Fibroblast of lung (primary cell): Measurements from ENCODE around the gene GPC3. TPM values are rescaled to one million over a fixed set of nuclear protein-coding genes. Genes with fewer than 3 reads are reported as not detected.

Experiments
- DNase-seq, 2 donors: peaks; one replicate each; pipeline versions ENCODE4 v3.0.0 to v3.0.0-alpha.2; 2010; ENCODE audit warnings: low read depth in 2 of 2
- H2AFZ ChIP-seq: 2 replicates; pipeline ENCODE4 v1.5.1; 2012; ENCODE audit warnings: low read length, control low read depth, inconsistent platforms
- H3K27ac ChIP-seq: 2 replicates; pipeline ENCODE4 v1.5.1; 2011; ENCODE audit warnings: low read length, control low read depth; ENCODE audit not compliant: insufficient read depth
- H3K27me3 ChIP-seq: 2 replicates; pipeline ENCODE4 v1.5.1; 2011; ENCODE audit warnings: mild to moderate bottlenecking, low read length; ENCODE audit not compliant: control insufficient read depth, insufficient read depth
- H3K36me3 ChIP-seq: 2 replicates; pipeline ENCODE4 v1.5.1; 2011; ENCODE audit warnings: low read length; ENCODE audit not compliant: control insufficient read depth, insufficient read depth
- H3K4me1 ChIP-seq: 2 replicates; pipeline ENCODE4 v1.5.1; 2011; ENCODE audit warnings: low read length; ENCODE audit not compliant: control insufficient read depth, insufficient read depth; ENCODE audit errors: extremely low read depth
- H3K4me2 ChIP-seq: 2 replicates; pipeline ENCODE4 v1.5.1; 2011; ENCODE audit warnings: low read length, control low read depth; ENCODE audit not compliant: insufficient read depth; ENCODE audit errors: extremely low read depth
- H3K4me3 ChIP-seq, 4 experiments: fragments of 200-600 bp in 1 of 4; sonication (generic) in 1 of 4; replicated peaks in 1 of 4; 2 replicates each; pipeline ENCODE4 v1.5.1; 2011 to 2016; ENCODE audit warnings: low read length in 4 of 4, low read depth in 3 of 4, mild to moderate bottlenecking in 3 of 4, control low read depth in 2 of 4, inconsistent platforms in 1 of 4, mixed read lengths in 1 of 4; ENCODE audit not compliant: insufficient read depth in 1 of 4; ENCODE audit errors: control extremely low read depth in 1 of 4
- H3K79me2 ChIP-seq: 2 replicates; pipeline ENCODE4 v1.5.1; 2012; ENCODE audit warnings: mild to moderate bottlenecking, low read length, inconsistent platforms; ENCODE audit not compliant: control insufficient read depth, insufficient read depth
- H3K9ac ChIP-seq: 2 replicates; pipeline ENCODE4 v1.5.1; 2011; ENCODE audit warnings: mild to moderate bottlenecking, low read length, control low read depth; ENCODE audit not compliant: insufficient read depth
- H3K9me3 ChIP-seq: 2 replicates; pipeline ENCODE4 v1.5.1; 2012; ENCODE audit warnings: low read depth, low read length; ENCODE audit not compliant: control insufficient read depth, insufficient read depth
- H4K20me1 ChIP-seq: 2 replicates; pipeline ENCODE4 v1.5.1; 2011; ENCODE audit warnings: low read length; ENCODE audit not compliant: control insufficient read depth, insufficient read depth; ENCODE audit errors: extremely low read depth
- CTCF ChIP-seq, 2 donors: IDR thresholded peaks in 1 of 2; conservative IDR thresholded peaks in 1 of 2; 1 replicate in 1 of 2; 2 replicates in 1 of 2; pipeline ENCODE4 v1.5.1; 2011 to 2012; ENCODE audit warnings: low read length in 2 of 2, control low read depth in 1 of 2, inconsistent platforms in 1 of 2, low read depth in 1 of 2, mild to moderate bottlenecking in 1 of 2
- EZH2 ChIP-seq: IDR thresholded peaks from 2 replicates; pipeline ENCODE4 v1.5.1; 2012; ENCODE audit warnings: low read length, control low read depth, mild to moderate bottlenecking; ENCODE audit errors: missing control alignments
- polyA plus RNA-seq, 2 donors: library from polyadenylated mRNA; depleted of rRNA in 1 of 2; stranded (reverse) in 1 of 2; unstranded in 1 of 2; fragments of >200 nt; gene quantifications; 2 replicates each; pipeline ENCODE4 v1.2.1, GENCODE V29; 2011 to 2012; ENCODE audit warnings: missing spikeins in 1 of 2
- total RNA-seq: library from RNA; depleted of rRNA; stranded (reverse); fragments of >200 nt; gene quantifications from 2 replicates; pipeline ENCODE4 v1.2.1, GENCODE V29; 2014

Gene GPC3
- total and polyA plus RNA-seq, 2 donors (not counting 1 experiment from before 2014, with no cell fraction given): 6.4 to 7.1 TPM

DNA sequence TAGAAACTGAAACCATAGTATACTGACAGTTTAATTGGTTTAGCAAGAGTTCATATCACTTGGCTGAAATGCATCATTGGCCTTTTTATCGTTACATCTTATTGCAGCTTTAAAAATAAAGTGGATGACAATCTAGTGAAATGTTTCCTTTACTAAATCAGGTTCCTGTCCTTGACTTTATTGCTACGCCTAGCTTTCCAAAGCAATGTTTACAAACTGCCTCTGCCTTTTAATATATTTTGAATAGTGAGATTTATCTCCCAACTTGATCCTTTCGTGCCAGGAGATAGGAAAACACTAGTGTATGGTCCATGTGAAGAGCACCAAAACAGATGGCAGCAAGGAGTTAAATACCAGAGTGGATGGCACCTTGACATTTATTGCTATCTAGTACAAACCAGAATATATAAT lies 67.0 kb downstream of the GPC3 start:
- Histone ChIP-seq H4K20me1 (no peaks in the 10 kb centered on the region), H3K9ac (no peak overlapping the region), H3K36me3 (no peaks in the 10 kb centered on the region), H3K4me1 (no peaks in the 10 kb centered on the region), H3K4me3 (no peak overlapping the region), H3K27ac (no peak overlapping the region), H2AFZ (no peak overlapping the region), H3K4me2 (no peak overlapping the region), H3K79me2 (no peaks in the 10 kb centered on the region), H3K9me3 (no peaks in the 10 kb centered on the region), H3K27me3 (no peaks in the 10 kb centered on the region)
- TF ChIP-seq EZH2: no peak
- no peak for TF ChIP-seq CTCF (conservative IDR thresholded peaks at IDR 0.05 in 1 of 2, IDR thresholded peaks at IDR 0.05 in 1 of 2; ENCODE audit: low read depth in 1 of 2, low read length in 2 of 2)
- DNase-seq: no peak

- Histone ChIP-seq H4K20me1 (no peaks in the 10 kb centered on the region), H3K79me2 (no peaks in the 10 kb centered on the region), H3K27me3 (no peaks in the 10 kb centered on the region), H3K9ac (no peak overlapping the region), H3K27ac (no peak overlapping the region), H3K36me3 (no peaks in the 10 kb centered on the region), H2AFZ (no peak overlapping the region), H3K4me2 (no peak overlapping the region), H3K4me3 (no peak overlapping the region), H3K4me1 (no peaks in the 10 kb centered on the region), H3K9me3 (no peaks in the 10 kb centered on the region)
- TF ChIP-seq EZH2 (no peak), CTCF (conservative IDR thresholded peaks at IDR 0.05 in 1 of 2, IDR thresholded peaks at IDR 0.05 in 1 of 2; ENCODE audit: low read depth in 1 of 2, low read length in 2 of 2) (no peak)
- no peak for DNase-seq
Measured at GRCh38 chrX:133916984-133917722, 68.2 kb downstream of the GPC3 start.

GRCh38 chrX:133913658-133914388 lies 71.6 kb downstream of the GPC3 start:
- H3K79me2 ChIP-seq: no peaks in the 10 kb centered on the region
- H3K4me1 ChIP-seq: no peaks in the 10 kb centered on the region
- TF ChIP-seq EZH2 (no peak), CTCF (conservative IDR thresholded peaks at IDR 0.05 in 1 of 2, IDR thresholded peaks at IDR 0.05 in 1 of 2; ENCODE audit: low read depth in 1 of 2, low read length in 2 of 2) (no peak)
- H3K9ac ChIP-seq: no peak overlapping the region
- H4K20me1 ChIP-seq: no peaks in the 10 kb centered on the region
- H3K9me3 ChIP-seq: no peaks in the 10 kb centered on the region
- H2AFZ ChIP-seq: no peak overlapping the region
- H3K4me2 ChIP-seq: no peak overlapping the region
- DNase-seq: no peak
- H3K36me3 ChIP-seq: no peaks in the 10 kb centered on the region
- H3K27me3 ChIP-seq: no peaks in the 10 kb centered on the region
- H3K27ac ChIP-seq: no peak overlapping the region
- H3K4me3 ChIP-seq: no peak overlapping the region
